H1 (cell line): ENCODE measurements around the gene CFAP141. TPM values are rescaled to one million over a fixed set of nuclear protein-coding genes. Genes with fewer than 3 reads are reported as not detected.

ENCODE experiments used
- CTCF ChIA-PET: fragments of 300-600 bp; sonication (Branson Sonifier 250); formaldehyde crosslinking; loops from one replicate; lab custom pipeline; 2021; ENCODE audit not compliant: partially characterized antibody; lab: Charles Lee
- POLR2A ChIA-PET: fragments of 300-600 bp; sonication (Branson Sonifier 250); formaldehyde crosslinking; loops from one replicate; lab custom pipeline; 2021; ENCODE audit warnings: inconsistent platforms; ENCODE audit not compliant: partially characterized antibody; lab: Charles Lee
- DNase-seq, 2 experiments: peaks; one replicate each; pipeline versions ENCODE4 v3.0.0 to v3.0.0-alpha.2; 2010 to 2022; ENCODE audit warnings: low spot score in 2 of 2, low read depth in 1 of 2, mixed read lengths in 1 of 2
- FAIRE-seq: peaks from 2 replicates; lab custom pipeline; 2011; peaks lifted over from hg19 to GRCh38; lab: Jason Lieb, UNC
- H2AFZ ChIP-seq: 2 replicates; pipeline ENCODE4 v1.8.1; 2012; ENCODE audit warnings: low read length, inconsistent platforms
- H2AK5ac ChIP-seq: 2 replicates; pipeline ENCODE4 v1.6.1; 2013; ENCODE audit warnings: low read depth, low read length
- H2BK120ac ChIP-seq: replicated peaks from 2 replicates; pipeline ENCODE3; 2013; ENCODE audit warnings: low read depth, low read length, inconsistent platforms
- H2BK12ac ChIP-seq: 2 replicates; pipeline ENCODE4 v1.6.1; 2013; ENCODE audit warnings: low read depth, low read length
- H2BK15ac ChIP-seq: 2 replicates; pipeline ENCODE4 v1.6.1; 2013; ENCODE audit warnings: low read length
- H2BK20ac ChIP-seq: 2 replicates; pipeline ENCODE4 v1.6.1; 2013; ENCODE audit warnings: low read length
- H2BK5ac ChIP-seq: 2 replicates; pipeline ENCODE4 v1.6.1; 2013; ENCODE audit warnings: low read depth, low read length
- H3K14ac ChIP-seq: 2 replicates; pipeline ENCODE4 v1.6.1; 2013; ENCODE audit warnings: inconsistent platforms; ENCODE audit not compliant: insufficient read length
- H3K18ac ChIP-seq: 2 replicates; pipeline ENCODE4 v1.6.1; 2013; ENCODE audit warnings: low read length; ENCODE audit errors: extremely low read depth
- H3K23ac ChIP-seq: 2 replicates; pipeline ENCODE4 v1.6.1; 2013; ENCODE audit warnings: inconsistent platforms; ENCODE audit not compliant: insufficient read length
- H3K23me2 ChIP-seq: 2 replicates; pipeline ENCODE4 v1.6.1; 2013; ENCODE audit warnings: low read depth, low read length
- H3K27ac ChIP-seq: 2 replicates; pipeline ENCODE4 v1.6.1; 2011; ENCODE audit warnings: low read depth, low read length, inconsistent platforms
- H3K27me3 ChIP-seq, 4 experiments: replicated peaks in 1 of 4; 1 replicate in 1 of 4; 2 replicates in 3 of 4; pipeline versions ENCODE4 v1.6.1 to v1.8.1; 2011 to 2013; ENCODE audit warnings: low read length in 3 of 4, mild to moderate bottlenecking in 3 of 4, inconsistent platforms in 2 of 4, mixed read lengths in 2 of 4, moderate library complexity in 1 of 4; ENCODE audit not compliant: control insufficient read depth in 3 of 4, insufficient read depth in 3 of 4; ENCODE audit errors: extremely low read depth in 1 of 4
- H3K36me3 ChIP-seq, 4 experiments: 2 replicates each; pipeline versions ENCODE4 v1.6.1 to v1.8.1; 2011 to 2013; ENCODE audit warnings: mild to moderate bottlenecking in 4 of 4, low read length in 3 of 4, moderate library complexity in 2 of 4, control low read depth in 1 of 4, inconsistent platforms in 1 of 4; ENCODE audit not compliant: insufficient read depth in 4 of 4, control insufficient read depth in 2 of 4
- H3K4ac ChIP-seq: replicated peaks from 2 replicates; pipeline ENCODE3; 2013; ENCODE audit warnings: low read length, low read depth, mixed read lengths, inconsistent platforms; ENCODE audit not compliant: insufficient read length
- H3K4me1 ChIP-seq, 4 experiments: replicated peaks in 1 of 4; 1 replicate in 1 of 4; 2 replicates in 3 of 4; pipeline versions ENCODE4 v1.6.1 to v1.8.1; 2011 to 2013; ENCODE audit warnings: low read length in 3 of 4, inconsistent platforms in 2 of 4, mixed read lengths in 1 of 4; ENCODE audit not compliant: insufficient read depth in 4 of 4, control insufficient read depth in 3 of 4
- H3K4me2 ChIP-seq, 2 experiments: 2 replicates each; pipeline versions ENCODE4 v1.6.1 to v1.8.1; 2011 to 2013; ENCODE audit warnings: low read depth in 2 of 2, low read length in 2 of 2, control low read depth in 1 of 2, inconsistent platforms in 1 of 2, mild to moderate bottlenecking in 1 of 2; ENCODE audit not compliant: insufficient read depth in 1 of 2
- H3K4me3 ChIP-seq, 4 experiments: fragments of 200-600, 300-600 bp in 1 of 4; sonication (generic), shearing (Covaris generic), sonication (Bioruptor Twin) in 1 of 4; 2 replicates each; pipeline versions ENCODE4 v1.5.1 to v1.8.1; 2011 to 2016; ENCODE audit warnings: low read length in 4 of 4, low read depth in 3 of 4, control low read depth in 2 of 4, inconsistent platforms in 2 of 4, mild to moderate bottlenecking in 2 of 4, mixed read lengths in 1 of 4, moderate library complexity in 1 of 4; ENCODE audit not compliant: insufficient read depth in 2 of 4; ENCODE audit errors: extremely low read depth in 1 of 4
- H3K56ac ChIP-seq: replicated peaks from 2 replicates; pipeline ENCODE3; 2013; ENCODE audit warnings: low read depth, mild to moderate bottlenecking, mixed read lengths, low read length, inconsistent platforms; ENCODE audit not compliant: insufficient read length
- H3K79me1 ChIP-seq: 2 replicates; pipeline ENCODE4 v1.6.1; 2013; ENCODE audit warnings: low read depth, low read length, control low read depth
- H3K79me2 ChIP-seq, 2 experiments: 2 replicates each; pipeline versions ENCODE4 v1.6.1 to v1.8.1; 2012 to 2013; ENCODE audit warnings: low read length in 2 of 2, mild to moderate bottlenecking in 2 of 2, inconsistent platforms in 1 of 2; ENCODE audit not compliant: insufficient read depth in 2 of 2, control insufficient read depth in 1 of 2
- H3K9ac ChIP-seq, 4 experiments: replicated peaks in 1 of 4; 1 replicate in 1 of 4; 2 replicates in 3 of 4; pipeline versions ENCODE4 v1.6.1 to v1.8.1; 2011 to 2013; ENCODE audit warnings: low read depth in 3 of 4, low read length in 3 of 4, control low read depth in 2 of 4, mild to moderate bottlenecking in 2 of 4, moderate library complexity in 2 of 4, inconsistent platforms in 1 of 4; ENCODE audit errors: extremely low read depth in 1 of 4
- H3K9me3 ChIP-seq, 2 experiments: 2 replicates each; pipeline versions ENCODE4 v1.6.1 to v1.8.1; 2012 to 2013; ENCODE audit warnings: mild to moderate bottlenecking in 2 of 2, moderate library complexity in 2 of 2, control low read depth in 1 of 2, inconsistent platforms in 1 of 2, low read depth in 1 of 2, low read length in 1 of 2, mixed read lengths in 1 of 2; ENCODE audit not compliant: insufficient read depth in 2 of 2
- H4K20me1 ChIP-seq, 2 experiments: replicated peaks in 1 of 2; 2 replicates each; pipeline versions ENCODE3 to v1.8.1; 2011 to 2013; ENCODE audit warnings: inconsistent platforms in 2 of 2, low read length in 2 of 2, mild to moderate bottlenecking in 1 of 2; ENCODE audit not compliant: insufficient read depth in 2 of 2, control insufficient read depth in 1 of 2
- H4K5ac ChIP-seq: 2 replicates; pipeline ENCODE4 v1.6.1; 2013; ENCODE audit warnings: low read length, low read depth, mixed read lengths, inconsistent platforms; ENCODE audit not compliant: insufficient read length
- H4K8ac ChIP-seq: 2 replicates; pipeline ENCODE4 v1.8.0; 2013; ENCODE audit warnings: mild to moderate bottlenecking, moderate library complexity, low read length, inconsistent platforms; ENCODE audit not compliant: insufficient read depth; ENCODE audit errors: extremely low read depth
- H4K91ac ChIP-seq: replicated peaks from 2 replicates; pipeline ENCODE3; 2013; ENCODE audit warnings: low read length, mixed read lengths, inconsistent platforms; ENCODE audit not compliant: insufficient read length
- WGBS, 2 experiments: shearing (Covaris generic) in 1 of 2; methylation state at CpG; one replicate each; pipeline versions ENCODE4 v1.1.6 to v1.1.7; 2013 to 2015; ENCODE audit warnings: low lambda C conversion rate in 2 of 2, mixed read lengths in 2 of 2, inconsistent platforms in 1 of 2, low coverage in 1 of 2, missing lambda C conversion rate in 1 of 2; ENCODE audit not compliant: insufficient replicate concordance in 2 of 2, insufficient coverage in 1 of 2, insufficient read length in 1 of 2; ENCODE audit errors: extremely low coverage in 1 of 2, missing lambda C conversion rate in 1 of 2; 5-methylcytosine and 5-hydroxymethylcytosine counted together
- polyA plus RNA-seq, 7 experiments: library from polyadenylated mRNA; depleted of rRNA in 3 of 7; stranded (reverse) in 5 of 7; unstranded in 2 of 7; fragments of >200 nt in 5 of 7; fragments of 200-250 nt in 2 of 7; gene quantifications; 1 replicate in 5 of 7; 2 replicates in 1 of 7; 4 replicates in 1 of 7; pipeline versions ENCODE4 v1.2.1 to v1.2.3, GENCODE V29; 2011 to 2013; ENCODE audit warnings: missing spikeins in 2 of 7, mixed read lengths in 2 of 7
- total RNA-seq: library from RNA; stranded (reverse); fragmentation: NEBNext Ultra II Directional; extraction: Animal tissue kit (Norgen Biotek cat#: 25700); gene quantifications from 2 replicates; pipeline ENCODE4 v1.2.1, GENCODE V29; 2021

The CFAP141 gene
- total and polyA plus RNA-seq, 2 of the 8 experiments (the other 6 are each of a cell fraction or from before 2014, with no cell fraction given): not detected

DNA sequence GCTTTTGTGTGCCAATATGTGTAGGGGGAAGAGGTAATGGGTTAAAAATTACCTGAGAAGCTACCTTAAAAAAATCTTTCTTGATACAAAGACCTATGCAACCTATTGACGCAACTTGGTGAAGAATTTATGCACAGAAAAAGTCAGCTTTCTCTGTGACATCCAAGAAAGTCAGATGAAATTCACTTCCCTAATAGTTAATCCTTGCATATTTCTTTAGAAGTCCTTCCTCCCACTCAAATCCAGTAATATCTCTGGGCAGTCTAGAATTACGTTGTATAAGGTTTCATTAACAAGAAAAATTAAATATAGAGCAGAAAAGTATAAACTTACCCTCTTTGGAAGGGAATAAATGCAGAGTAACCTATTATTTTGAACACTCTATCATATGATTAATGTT lies 17.5 kb upstream of the CFAP141 start:
- Histone ChIP-seq H3K9me3 (no peaks in the 10 kb centered on the region), H2BK15ac (no peak overlapping the region), H2AFZ (no peak overlapping the region), H3K36me3 (peaks cover 15 to 41% (median 25%) of the 10 kb centered on the region in 4 experiments), H3K27ac (no peak overlapping the region), H4K91ac (no peak overlapping the region), H4K8ac (no peak overlapping the region), H3K27me3 (no peaks in the 10 kb centered on the region), H3K18ac (no peak overlapping the region), H4K20me1 (peaks cover 7 to 9% of the 10 kb centered on the region in 2 experiments), H3K79me2 (peaks cover 47 to 88% of the 10 kb centered on the region in 2 experiments), H3K9ac (no peak overlapping the region), H2AK5ac (no peak overlapping the region), H3K4me2 (peak overlapping the region in 1 of 2 experiments; percentile 18; a peak in 1 of 4 replicates), H3K4me3 (peak overlapping the region in 1 of 4 experiments; percentile 83; a peak in 2 of 8 replicates), H4K5ac (no peak overlapping the region), H2BK12ac (no peak overlapping the region), H2BK20ac (no peak overlapping the region), H2BK5ac (no peak overlapping the region), H3K23ac (no peak overlapping the region), H3K56ac (no peak overlapping the region), H3K23me2 (peaks cover 5% of the 10 kb centered on the region), H2BK120ac (no peak overlapping the region), H3K79me1 (peaks cover 4% of the 10 kb centered on the region; the same call in 1 of the 2 replicates), H3K4me1 (peaks cover 0 to 10% (median 3%) of the 10 kb centered on the region in 4 experiments; a peak in 4 of 7 replicates), H3K14ac (no peak overlapping the region), H3K4ac (no peak overlapping the region)
- ChIA-PET CTCF (interaction anchor here (1.4 to 2.6 kb wide), 5 partner anchors 11 to 111 kb away, joined by 4 to 9 read pairs (median 4); partner anchors contain the start of genes HAX1 and TPM3), POLR2A (interaction anchor here (0.8 to 9.0 kb wide), 7 partner anchors 11 to 55 kb away, joined by 3 to 107 read pairs (median 4); no protein-coding TSS in a partner anchor)
- WGBS, 2 experiments: 89% methylated on average over 2 of the region's 2 CpGs; no CpG with 5 or more reads in 1 of the 2 experiments
- DNase-seq: no peak
- no peak for FAIRE-seq
